Keratinocyte (primary cell): ENCODE data around the gene HMGCS1.

ENCODE experiments used
- CTCF ChIP-seq, 3 experiments: IDR thresholded peaks in 1 of 3; conservative IDR thresholded peaks in 1 of 3; optimal IDR thresholded peaks in 1 of 3; 2 replicates in 2 of 3; 3 replicates in 1 of 3; pipeline versions ENCODE3 to v1.5.1; 2011; ENCODE audit warnings: low read length in 3 of 3, mild to moderate bottlenecking in 3 of 3, moderate library complexity in 2 of 3, control low read depth in 1 of 3, inconsistent platforms in 1 of 3; ENCODE audit not compliant: insufficient read depth in 2 of 3; ENCODE audit errors: extremely low read depth in 1 of 3
- EZH2 ChIP-seq: IDR thresholded peaks from one replicate; pipeline ENCODE4 v1.6.1; 2012; ENCODE audit warnings: inconsistent platforms, mild to moderate bottlenecking, low read length, moderate library complexity

GRCh38 chr5:43352915-43353314 is 39.7 kb upstream of the HMGCS1 start:
- TF ChIP-seq CTCF (optimal IDR thresholded peaks at IDR 0.05 in 1 of 3, IDR thresholded peaks at IDR 0.05 in 1 of 3, conservative IDR thresholded peaks at IDR 0.05 in 1 of 3; ENCODE audit: extremely low read depth in 1 of 3, insufficient read depth in 2 of 3, low read length in 3 of 3) = no peak
- no peak for TF ChIP-seq EZH2
